ENCODE measurements around the gene SPACDR. TPM values are rescaled to one million over a fixed set of nuclear protein-coding genes. Genes with fewer than 3 reads are reported as not detected.

Gene SPACDR, protein sequence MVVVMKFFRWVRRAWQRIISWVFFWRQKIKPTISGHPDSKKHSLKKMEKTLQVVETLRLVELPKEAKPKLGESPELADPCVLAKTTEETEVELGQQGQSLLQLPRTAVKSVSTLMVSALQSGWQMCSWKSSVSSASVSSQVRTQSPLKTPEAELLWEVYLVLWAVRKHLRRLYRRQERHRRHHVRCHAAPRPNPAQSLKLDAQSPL
- total RNA-seq (under 1 TPM in 4 of 9 donors, not detected in 5; 0.36 to 0.78 (median 0.49) TPM), polyA plus RNA-seq (1 to 10 TPM in 2 of 3 donors, not detected in 1; 1.2 to 2.9 TPM)
- long read RNA-seq, donor 1: 0 reads
- long read RNA-seq, donor 2: 0 reads
- long read RNA-seq, donor 3: 0 reads
- long read RNA-seq, donor 4: 0 reads
- long read RNA-seq, donor 5: 0 reads
- long read RNA-seq, donor 6: 0 reads
- long read RNA-seq, donor 7: 0 reads
- long read RNA-seq, donor 8, partial matches to known transcripts: 0 of 2 reads
- long read RNA-seq, donor 8, other reads (novel, unspliced or antisense): 0 of 2 reads
- long read RNA-seq, donor 9: 0 reads
- long read RNA-seq, donor 10: 0 reads

GRCh38 chr7:100464210-100464660, at the start of gene SPACDR:
SPACDR (minus strand) TSS chr7:100464260; CDS start chr7:100464025, 235 bp downstream.
- H3K27me3 ChIP-seq: no peaks in the 10 kb centered on the region
- H3K36me3 ChIP-seq (replicated peaks in 1 of 2): peaks cover 0 to 21% of the 10 kb centered on the region in 2 donors
- peak within 1 kb of the TSS in 3 of 5 donors; percentile 44 to 75 (median 48) for H3K27ac ChIP-seq
- 79 to 90% (median 84%) methylated on average over 7 of the region's 7 CpGs for WGBS, 4 donors
- intact Hi-C loops (cut with DNase I): no loop called here
- peaks cover 12 to 15% of the 10 kb centered on the region in 2 donors for H3K4me1 ChIP-seq (replicated peaks in 1 of 2)
- no peak for DNase-seq
- no peaks in the 10 kb centered on the region for H3K9me3 ChIP-seq (replicated peaks in 1 of 3)
- no peak for TF ChIP-seq POLR2A (IDR thresholded peaks at IDR 0.05)
- TF ChIP-seq, protein P1, sequence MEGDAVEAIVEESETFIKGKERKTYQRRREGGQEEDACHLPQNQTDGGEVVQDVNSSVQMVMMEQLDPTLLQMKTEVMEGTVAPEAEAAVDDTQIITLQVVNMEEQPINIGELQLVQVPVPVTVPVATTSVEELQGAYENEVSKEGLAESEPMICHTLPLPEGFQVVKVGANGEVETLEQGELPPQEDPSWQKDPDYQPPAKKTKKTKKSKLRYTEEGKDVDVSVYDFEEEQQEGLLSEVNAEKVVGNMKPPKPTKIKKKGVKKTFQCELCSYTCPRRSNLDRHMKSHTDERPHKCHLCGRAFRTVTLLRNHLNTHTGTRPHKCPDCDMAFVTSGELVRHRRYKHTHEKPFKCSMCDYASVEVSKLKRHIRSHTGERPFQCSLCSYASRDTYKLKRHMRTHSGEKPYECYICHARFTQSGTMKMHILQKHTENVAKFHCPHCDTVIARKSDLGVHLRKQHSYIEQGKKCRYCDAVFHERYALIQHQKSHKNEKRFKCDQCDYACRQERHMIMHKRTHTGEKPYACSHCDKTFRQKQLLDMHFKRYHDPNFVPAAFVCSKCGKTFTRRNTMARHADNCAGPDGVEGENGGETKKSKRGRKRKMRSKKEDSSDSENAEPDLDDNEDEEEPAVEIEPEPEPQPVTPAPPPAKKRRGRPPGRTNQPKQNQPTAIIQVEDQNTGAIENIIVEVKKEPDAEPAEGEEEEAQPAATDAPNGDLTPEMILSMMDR (IDR thresholded peaks at IDR 0.05): no peak
- no peak within 1 kb of the TSS for H3K4me3 ChIP-seq

DNA sequence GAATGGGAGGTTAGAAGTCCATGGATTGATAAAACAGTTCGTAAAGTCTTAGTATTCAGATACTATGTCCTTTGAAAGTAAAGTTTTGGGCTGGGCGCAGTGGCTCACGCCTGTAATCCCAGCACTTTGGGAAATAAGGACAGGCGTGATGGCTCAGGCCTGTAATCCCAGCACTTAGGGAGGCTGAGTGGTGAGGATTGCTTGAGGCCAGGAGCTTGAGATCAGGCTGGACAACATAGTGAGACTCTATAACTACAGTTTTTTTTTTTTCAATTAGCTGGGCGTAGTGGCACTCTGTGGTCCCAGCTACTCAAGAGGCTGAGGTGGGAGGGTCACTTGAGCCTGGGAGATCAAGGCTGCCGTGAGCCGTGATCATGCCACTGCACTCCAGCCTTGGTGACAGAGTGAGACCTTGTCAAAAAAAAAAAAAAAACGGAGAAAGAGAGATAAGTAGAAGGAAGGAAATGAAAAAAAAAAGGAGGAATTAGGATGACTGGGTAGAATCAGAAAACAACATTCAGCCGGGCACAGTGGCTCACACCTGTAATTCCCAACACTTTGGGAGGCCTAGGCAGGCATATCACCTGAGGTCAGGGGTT, 49.3 kb upstream of the SPACDR start:
- Histone ChIP-seq H3K9me3 (replicated peaks in 1 of 3) (no peaks in the 10 kb centered on the region), H3K27ac (no peak overlapping the region), H3K4me3 (no peak overlapping the region), H3K4me1 (replicated peaks in 1 of 2) (peaks cover 0 to 4% of the 10 kb centered on the region in 2 donors), H3K36me3 (replicated peaks in 1 of 2) (no peaks in the 10 kb centered on the region), H3K27me3 (no peaks in the 10 kb centered on the region)
- intact Hi-C loops (cut with DNase I): no loop called here
- 65 to 73% (median 67%) methylated on average over 8 to 9 of the region's 9 CpGs for WGBS, 4 donors
- TF ChIP-seq POLR2A (IDR thresholded peaks at IDR 0.05): no peak
- TF ChIP-seq, protein P1 (IDR thresholded peaks at IDR 0.05): no peak
- DNase-seq: no peak

DNA sequence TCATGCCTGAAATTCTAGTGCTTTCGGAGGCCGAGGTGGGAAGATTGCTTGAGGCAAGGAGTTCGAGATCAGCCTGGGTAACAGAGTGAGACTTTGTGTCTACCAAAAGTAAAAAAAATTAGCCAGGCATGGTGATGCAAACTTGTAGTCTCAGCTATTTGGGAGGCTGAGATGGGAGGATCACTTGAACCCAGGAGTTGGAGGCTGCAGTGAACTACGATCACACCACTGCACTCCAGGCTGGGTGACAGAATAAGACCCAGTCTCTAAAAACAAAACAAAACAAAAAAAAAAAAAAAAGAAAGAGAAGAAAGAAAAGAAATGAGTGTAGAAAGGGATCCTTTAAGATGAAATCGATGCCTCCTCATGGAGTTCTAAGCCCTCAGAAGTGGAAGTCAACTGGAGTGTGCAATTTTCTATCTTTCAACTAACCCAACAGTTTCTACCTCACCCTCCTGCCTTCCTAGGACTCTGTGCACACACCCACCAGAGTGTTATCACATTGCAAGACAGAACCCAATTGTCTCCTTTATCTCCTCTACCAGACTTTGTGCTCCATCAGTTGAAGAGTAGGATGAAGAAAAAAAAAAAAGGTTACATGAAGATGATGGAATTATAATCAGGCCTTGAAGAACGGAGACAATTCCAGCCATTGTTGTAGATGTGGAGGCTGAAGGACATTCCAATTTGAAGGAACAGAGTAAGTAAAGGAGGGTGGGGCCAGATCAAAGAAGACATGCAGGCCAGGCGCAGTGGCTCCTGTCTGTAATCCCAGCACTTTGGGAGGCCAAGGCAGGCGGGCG, 46.6 kb upstream of the SPACDR start:
- no peak overlapping the region for H3K27ac ChIP-seq
- 89 to 95% (median 91%) methylated on average over 9 of the region's 9 CpGs for WGBS, 4 donors
- intact Hi-C loops (cut with DNase I): no loop called here
- H3K4me1 ChIP-seq (replicated peaks in 1 of 2): peaks cover 0 to 4% of the 10 kb centered on the region in 2 donors
- DNase-seq: no peak
- no peaks in the 10 kb centered on the region for H3K9me3 ChIP-seq (replicated peaks in 1 of 3)
- H3K4me3 ChIP-seq: no peak overlapping the region
- H3K27me3 ChIP-seq: no peaks in the 10 kb centered on the region
- TF ChIP-seq, protein P1 (IDR thresholded peaks at IDR 0.05): no peak
- TF ChIP-seq POLR2A (IDR thresholded peaks at IDR 0.05): no peak
- H3K36me3 ChIP-seq (replicated peaks in 1 of 2): no peaks in the 10 kb centered on the region

Measured in adrenal gland (tissue), 19 donors.